SK-N-SH treated with all-trans-retinoic acid at 6 μM for 48 hours (cell line): Measurements from ENCODE around the gene XPNPEP2.

Source experiments
- ARNTL ChIP-seq: fragments of 450-650 bp; formaldehyde crosslinking; IDR thresholded peaks from 2 replicates; pipeline ENCODE4 v1.5.0; 2020; ENCODE audit warnings: low read depth, mild to moderate bottlenecking, moderate library complexity, borderline replicate concordance
- GLIS3 ChIP-seq: fragments of 250-450 bp; sonication (Bioruptor Pico); IDR thresholded peaks from 2 replicates; pipeline ENCODE4 v1.5.0; 2020; ENCODE audit warnings: mild to moderate bottlenecking, moderate library complexity
- OSR1 ChIP-seq: fragments of 250-450 bp; sonication (Bioruptor Pico); IDR thresholded peaks from 2 replicates; pipeline ENCODE4 v1.8.0; 2022; ENCODE audit warnings: moderate library complexity, mild to moderate bottlenecking, inconsistent platforms
- RARB ChIP-seq: fragments of 250-450 bp; sonication (Bioruptor Pico); IDR thresholded peaks from 2 replicates; pipeline ENCODE4 v1.8.0; 2021; ENCODE audit warnings: mild to moderate bottlenecking, moderate library complexity
- TCF4 ChIP-seq: fragments of 250-450 bp; sonication (Bioruptor Pico); IDR thresholded peaks from 2 replicates; pipeline ENCODE4 v1.8.0; 2021; ENCODE audit warnings: mild to moderate bottlenecking, moderate library complexity, borderline replicate concordance
- ZFP3 ChIP-seq: fragments of 250-450 bp; sonication (Bioruptor Pico); IDR thresholded peaks from 2 replicates; pipeline ENCODE4 v1.5.0; 2020; ENCODE audit warnings: mild to moderate bottlenecking, moderate library complexity
- ZNF565 ChIP-seq: fragments of 450-650 bp; formaldehyde crosslinking; conservative IDR thresholded peaks from 2 replicates; pipeline ENCODE4 v1.5.0; 2020; ENCODE audit warnings: low read depth, mild to moderate bottlenecking, moderate library complexity
- TF ChIP-seq, protein P1 (sequence below): fragments of 250-450 bp; sonication (Bioruptor Pico); IDR thresholded peaks from 2 replicates; pipeline ENCODE4 v1.8.0; 2021; ENCODE audit warnings: low read depth, mild to moderate bottlenecking, moderate library complexity, borderline replicate concordance
- TF ChIP-seq, protein P2 (sequence below): fragments of 250-450 bp; sonication (Bioruptor Pico); IDR thresholded peaks from 2 replicates; pipeline ENCODE4 v1.5.1; 2020; ENCODE audit warnings: low read depth, mild to moderate bottlenecking, moderate library complexity

- TF ChIP-seq, protein P1, sequence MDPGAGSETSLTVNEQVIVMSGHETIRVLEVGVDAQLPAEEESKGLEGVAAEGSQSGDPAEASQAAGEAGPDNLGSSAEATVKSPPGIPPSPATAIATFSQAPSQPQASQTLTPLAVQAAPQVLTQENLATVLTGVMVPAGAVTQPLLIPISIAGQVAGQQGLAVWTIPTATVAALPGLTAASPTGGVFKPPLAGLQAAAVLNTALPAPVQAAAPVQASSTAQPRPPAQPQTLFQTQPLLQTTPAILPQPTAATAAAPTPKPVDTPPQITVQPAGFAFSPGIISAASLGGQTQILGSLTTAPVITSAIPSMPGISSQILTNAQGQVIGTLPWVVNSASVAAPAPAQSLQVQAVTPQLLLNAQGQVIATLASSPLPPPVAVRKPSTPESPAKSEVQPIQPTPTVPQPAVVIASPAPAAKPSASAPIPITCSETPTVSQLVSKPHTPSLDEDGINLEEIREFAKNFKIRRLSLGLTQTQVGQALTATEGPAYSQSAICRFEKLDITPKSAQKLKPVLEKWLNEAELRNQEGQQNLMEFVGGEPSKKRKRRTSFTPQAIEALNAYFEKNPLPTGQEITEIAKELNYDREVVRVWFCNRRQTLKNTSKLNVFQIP, result no peak
- TF ChIP-seq ZFP3 (CRISPR knock-in tag) (no peak), RARB (CRISPR knock-in tag) (no peak), GLIS3 (CRISPR knock-in tag) (no peak), ZNF565 (CRISPR knock-in tag) (no peak), ARNTL (CRISPR knock-in tag) (no peak), OSR1 (CRISPR knock-in tag) (no peak), TCF4 (no peak)
- TF ChIP-seq, protein P2, sequence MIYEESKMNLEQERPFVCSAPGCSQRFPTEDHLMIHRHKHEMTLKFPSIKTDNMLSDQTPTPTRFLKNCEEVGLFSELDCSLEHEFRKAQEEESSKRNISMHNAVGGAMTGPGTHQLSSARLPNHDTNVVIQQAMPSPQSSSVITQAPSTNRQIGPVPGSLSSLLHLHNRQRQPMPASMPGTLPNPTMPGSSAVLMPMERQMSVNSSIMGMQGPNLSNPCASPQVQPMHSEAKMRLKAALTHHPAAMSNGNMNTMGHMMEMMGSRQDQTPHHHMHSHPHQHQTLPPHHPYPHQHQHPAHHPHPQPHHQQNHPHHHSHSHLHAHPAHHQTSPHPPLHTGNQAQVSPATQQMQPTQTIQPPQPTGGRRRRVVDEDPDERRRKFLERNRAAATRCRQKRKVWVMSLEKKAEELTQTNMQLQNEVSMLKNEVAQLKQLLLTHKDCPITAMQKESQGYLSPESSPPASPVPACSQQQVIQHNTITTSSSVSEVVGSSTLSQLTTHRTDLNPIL, result no peak
These were observed 29.4 kb downstream of the XPNPEP2 start for GRCh38 chrX:129768186-129768585.
